PC-9 (cell line): ENCODE data around the gene TRMT2A. TPM values are rescaled to one million over a fixed set of nuclear protein-coding genes. Genes with fewer than 3 reads are reported as not detected.

Experiments used
- BruUV-seq: library from RNA; stranded (reverse); fragments of 400-500 nt; replicated peaks from 2 replicates; lab custom pipeline; 2021; lab: Mats Ljungman, UMichigan
- CTCF ChIA-PET: fragments of 300-600 bp; sonication (Branson Sonifier 250); formaldehyde crosslinking; loops from one replicate; lab custom pipeline; 2022; ENCODE audit warnings: antibody characterized with exemption; lab: Charles Lee
- POLR2A ChIA-PET: fragments of 300-600 bp; sonication (Branson Sonifier 250); formaldehyde crosslinking; loops from one replicate; lab custom pipeline; 2022; ENCODE audit warnings: antibody characterized with exemption; ENCODE audit not compliant: unreplicated experiment; lab: Charles Lee
- DNase-seq, 2 experiments: peaks; one replicate each; pipeline versions ENCODE4 v3.0.0 to v3.0.0-alpha.2; 2015 to 2022; ENCODE audit warnings: mixed read lengths in 1 of 2
- H2AFZ ChIP-seq: fragments of 200-600 bp; sonication (generic); 2 replicates; pipeline ENCODE4 v1.8.1; 2017; ENCODE audit warnings: antibody characterized with exemption
- H3F3A ChIP-seq: fragments of 200-600 bp; sonication (generic); 2 replicates; pipeline ENCODE4 v1.8.1; 2017; ENCODE audit warnings: antibody characterized with exemption, mild to moderate bottlenecking, low read depth; ENCODE audit not compliant: insufficient read depth
- H3K27ac ChIP-seq: fragments of 200-600 bp; sonication (generic); 2 replicates; pipeline ENCODE4 v1.6.1; 2016; ENCODE audit warnings: mixed run types
- H3K27me3 ChIP-seq: fragments of 200-600 bp; sonication (generic); 2 replicates; pipeline ENCODE4 v1.6.1; 2016; ENCODE audit warnings: low read depth, mixed run types; ENCODE audit not compliant: insufficient read depth
- H3K36me3 ChIP-seq: fragments of 200-600 bp; sonication (generic); 2 replicates; pipeline ENCODE4 v1.6.1; 2016; ENCODE audit warnings: low read depth, mixed run types
- H3K4me1 ChIP-seq: fragments of 200-600 bp; sonication (generic); replicated peaks from 2 replicates; pipeline ENCODE4 v1.6.1; 2016; ENCODE audit warnings: mixed run types; ENCODE audit not compliant: insufficient read depth
- H3K4me2 ChIP-seq: fragments of 200-600 bp; sonication (generic); 2 replicates; pipeline ENCODE4 v1.6.1; 2017; ENCODE audit warnings: mixed run types
- H3K4me3 ChIP-seq: fragments of 200-600 bp; sonication (generic); 2 replicates; pipeline ENCODE4 v1.6.1; 2016; ENCODE audit warnings: mixed run types
- H3K79me2 ChIP-seq: fragments of 200-600 bp; sonication (generic); 2 replicates; pipeline ENCODE4 v1.6.1; 2017; ENCODE audit warnings: low read depth, mixed run types
- H3K9me2 ChIP-seq: fragments of 200-600 bp; sonication (generic); 2 replicates; pipeline ENCODE4 v1.8.1; 2017; ENCODE audit warnings: mild to moderate bottlenecking; ENCODE audit not compliant: insufficient read depth
- H3K9me3 ChIP-seq: fragments of 200-600 bp; sonication (generic); 2 replicates; pipeline ENCODE4 v1.8.1; 2016; ENCODE audit warnings: low read depth; ENCODE audit not compliant: insufficient read depth
- H4K20me1 ChIP-seq: fragments of 200-600 bp; sonication (generic); 2 replicates; pipeline ENCODE4 v1.8.1; 2017; ENCODE audit not compliant: insufficient read depth
- CTCF ChIP-seq: fragments of 200-600 bp; sonication (generic); conservative IDR thresholded peaks from 2 replicates; pipeline ENCODE4 v1.6.1; 2017; ENCODE audit warnings: mixed run types, antibody characterized with exemption, mild to moderate bottlenecking, moderate library complexity
- EZH2 ChIP-seq: fragments of 200-600 bp; sonication (generic); IDR thresholded peaks from 2 replicates; pipeline ENCODE4 v1.8.0; 2017; ENCODE audit warnings: antibody characterized with exemption, low read depth
- intact Hi-C: fragments of 100-400 bp; cut with micrococcal nuclease; formaldehyde crosslinking; loops from one replicate; pipeline ENCODE4 v1.10.0; 2022; ENCODE audit not compliant: unreplicated experiment
- total RNA-seq: library from RNA; stranded (reverse); gene quantifications from 2 replicates; pipeline ENCODE4 v1.2.3, GENCODE V29; 2021

TRMT2A gene
- total RNA-seq, 1 experiment from 2014 or later: 31.5 TPM

GRCh38 chr22:20148414-20148813 lies 31.4 kb upstream of the TRMT2A start:
- Histone ChIP-seq H3K4me2 (no peak overlapping the region), H2AFZ (no peak overlapping the region), H3K27me3 (no peaks in the 10 kb centered on the region), H3K79me2 (no peaks in the 10 kb centered on the region), H3K36me3 (no peaks in the 10 kb centered on the region), H4K20me1 (no peaks in the 10 kb centered on the region), H3K4me3 (no peak overlapping the region), H3K9me3 (no peaks in the 10 kb centered on the region), H3K27ac (no peak overlapping the region), H3F3A (no peaks in the 10 kb centered on the region), H3K4me1 (no peaks in the 10 kb centered on the region), H3K9me2 (no peaks in the 10 kb centered on the region)
- CTCF ChIA-PET: no interaction called here
- TF ChIP-seq EZH2 (no peak), CTCF (no peak)
- no peak for DNase-seq
- intact Hi-C loops: no loop called here
- POLR2A ChIA-PET: no interaction called here
- no TSS peak for BruUV-seq

- ChIA-PET POLR2A (no interaction called here), CTCF (no interaction called here)
- Histone ChIP-seq H3K4me2 (no peak overlapping the region), H3K4me3 (no peak overlapping the region), H4K20me1 (no peaks in the 10 kb centered on the region), H3K9me3 (no peaks in the 10 kb centered on the region), H2AFZ (no peak overlapping the region), H3F3A (no peaks in the 10 kb centered on the region), H3K27me3 (no peaks in the 10 kb centered on the region), H3K9me2 (no peaks in the 10 kb centered on the region), H3K27ac (no peak overlapping the region), H3K36me3 (no peaks in the 10 kb centered on the region), H3K79me2 (no peaks in the 10 kb centered on the region), H3K4me1 (no peaks in the 10 kb centered on the region)
- TF ChIP-seq CTCF (no peak), EZH2 (no peak)
- intact Hi-C loops: no loop called here
- DNase-seq: no peak
- BruUV-seq: no TSS peak
These were observed 30.4 kb upstream of the TRMT2A start for GRCh38 chr22:20147237-20147988.

GRCh38 chr22:20146777-20147176 lies 29.8 kb upstream of the TRMT2A start:
- no peaks in the 10 kb centered on the region for H3F3A ChIP-seq
- no peaks in the 10 kb centered on the region for H3K9me2 ChIP-seq
- no peaks in the 10 kb centered on the region for H3K4me1 ChIP-seq
- POLR2A ChIA-PET: no interaction called here
- BruUV-seq: no TSS peak
- no peaks in the 10 kb centered on the region for H3K79me2 ChIP-seq
- no peak for DNase-seq
- TF ChIP-seq CTCF (no peak), EZH2 (no peak)
- H3K27me3 ChIP-seq: no peaks in the 10 kb centered on the region
- CTCF ChIA-PET: no interaction called here
- H2AFZ ChIP-seq: no peak overlapping the region
- H3K27ac ChIP-seq: no peak overlapping the region
- no peak overlapping the region for H3K4me3 ChIP-seq
- H3K4me2 ChIP-seq: no peak overlapping the region
- intact Hi-C loops: no loop called here
- H4K20me1 ChIP-seq: no peaks in the 10 kb centered on the region
- H3K36me3 ChIP-seq: no peaks in the 10 kb centered on the region
- no peaks in the 10 kb centered on the region for H3K9me3 ChIP-seq
